HepG2 (cell line): ENCODE measurements around the gene IFT88. TPM values are rescaled to one million over a fixed set of nuclear protein-coding genes. Genes with fewer than 3 reads are reported as not detected.

Source experiments
- ATAC-seq: fragments of 200-7000 bp; cut with Tn5 transposase; 3 replicates; pipeline ENCODE4 v1.9.1; 2020; ENCODE audit warnings: mild to moderate bottlenecking, moderate library complexity
- BruUV-seq: library from RNA; stranded (reverse); fragments of 400-500 nt; replicated peaks from 2 replicates; lab custom pipeline; 2021; lab: Mats Ljungman, UMichigan
- CTCF ChIA-PET: fragments of 300-600 bp; formaldehyde crosslinking; extraction: SDS; loops from one replicate; lab custom pipeline; 2021; ENCODE audit warnings: low total read pairs, inconsistent platforms, low intra/inter-chr PET ratio; lab: Yijun Ruan, JAX
- POLR2A ChIA-PET: fragments of 350-600 bp; sonication (Branson Sonifier 250); formaldehyde crosslinking; loops from one replicate; lab custom pipeline; 2020; ENCODE audit warnings: antibody characterized with exemption, inconsistent platforms; lab: Yijun Ruan, JAX
- DNase-seq: peaks from one replicate; pipeline ENCODE4 v3.0.0-alpha.2; 2015; ENCODE audit warnings: low spot score
- FAIRE-seq: peaks from 3 replicates; lab custom pipeline; 2011; peaks lifted over from hg19 to GRCh38; lab: Jason Lieb, UNC
- H2AFZ ChIP-seq: one replicate; pipeline ENCODE4 v1.6.1; 2011; ENCODE audit warnings: low read length, inconsistent platforms
- H3K27ac ChIP-seq: fragments of 300-600 bp; 3 replicates; pipeline ENCODE4 v1.8.0; 2011; ENCODE audit warnings: mixed run types, mild to moderate bottlenecking, mixed read lengths, low read length, inconsistent platforms; ENCODE audit not compliant: insufficient read depth; ENCODE audit errors: extremely low read length
- H3K27me3 ChIP-seq, 2 experiments: fragments of 200-600 bp in 1 of 2; 2 replicates in 1 of 2; 3 replicates in 1 of 2; pipeline versions ENCODE4 v1.6.0 to v1.8.0; 2011; ENCODE audit warnings: low read length in 2 of 2, mild to moderate bottlenecking in 2 of 2, moderate library complexity in 2 of 2, inconsistent platforms in 1 of 2; ENCODE audit not compliant: insufficient read depth in 2 of 2, control insufficient read depth in 1 of 2
- H3K36me3 ChIP-seq, 2 experiments: fragments of 200-600 bp in 1 of 2; replicated peaks in 1 of 2; 2 replicates in 1 of 2; 3 replicates in 1 of 2; pipeline versions ENCODE4 v1.5.1 to v1.8.0; 2011; ENCODE audit warnings: low read length in 2 of 2, inconsistent platforms in 1 of 2; ENCODE audit not compliant: insufficient read depth in 2 of 2, control insufficient read depth in 1 of 2
- H3K4me1 ChIP-seq: 2 replicates; pipeline ENCODE4 v1.5.1; 2012; ENCODE audit warnings: low read length, inconsistent platforms; ENCODE audit not compliant: insufficient read depth
- H3K4me2 ChIP-seq: 2 replicates; pipeline ENCODE4 v1.6.0; 2011; ENCODE audit warnings: low read depth, low read length, inconsistent platforms
- H3K4me3 ChIP-seq, 3 experiments: fragments of 200-600 bp in 1 of 3; sonication (generic), shearing (Covaris generic) in 1 of 3; replicated peaks in 1 of 3; 2 replicates each; pipeline ENCODE4 v1.5.1; 2011 to 2016; ENCODE audit warnings: low read length in 3 of 3, inconsistent platforms in 2 of 3, low read depth in 2 of 3, mild to moderate bottlenecking in 2 of 3, control low read depth in 1 of 3, mixed read lengths in 1 of 3; ENCODE audit not compliant: insufficient read depth in 1 of 3
- H3K79me2 ChIP-seq: one replicate; pipeline ENCODE4 v1.6.1; 2011; ENCODE audit warnings: low read length, inconsistent platforms; ENCODE audit not compliant: insufficient read depth
- H3K9ac ChIP-seq: 2 replicates; pipeline ENCODE4 v1.6.0; 2011; ENCODE audit warnings: mild to moderate bottlenecking, low read depth, low read length, inconsistent platforms; ENCODE audit not compliant: insufficient read depth
- H3K9me3 ChIP-seq: 2 replicates; pipeline ENCODE4 v1.5.1; 2012; ENCODE audit warnings: mild to moderate bottlenecking, low read length
- H4K20me1 ChIP-seq: 2 replicates; pipeline ENCODE4 v1.6.0; 2011; ENCODE audit warnings: inconsistent platforms, mild to moderate bottlenecking, low read length, moderate library complexity; ENCODE audit not compliant: insufficient read depth
- FOSL1 ChIP-seq: sonication (generic); formaldehyde crosslinking; IDR thresholded peaks from 2 replicates; pipeline ENCODE4 v1.9.0; 2021; ENCODE audit warnings: missing genetic modification reagents, borderline replicate concordance
- GABPB1 ChIP-seq: IDR thresholded peaks from 2 replicates; pipeline ENCODE4 v1.6.1; 2016; ENCODE audit warnings: mild to moderate bottlenecking, missing genetic modification reagents, moderate library complexity, missing compliant biosample characterization
- GATAD2A ChIP-seq: IDR thresholded peaks from 2 replicates; pipeline ENCODE4 v1.6.1; 2016
- JDP2 ChIP-seq: sonication (generic); formaldehyde crosslinking; IDR thresholded peaks from 2 replicates; pipeline ENCODE4 v1.8.1; 2022; ENCODE audit warnings: missing genetic modification reagents, borderline replicate concordance
- PAF1 ChIP-seq: IDR thresholded peaks from 2 replicates; pipeline ENCODE4 v1.6.1; 2016; ENCODE audit warnings: missing genetic modification reagents, missing compliant biosample characterization
- RARG ChIP-seq: sonication (generic); formaldehyde crosslinking; IDR thresholded peaks from 2 replicates; pipeline ENCODE4 v1.4.0; 2020; ENCODE audit warnings: low read depth, mild to moderate bottlenecking, missing genetic modification reagents
- RBM22 ChIP-seq: fragments of 200-400 bp; formaldehyde crosslinking; optimal IDR thresholded peaks from 2 replicates; pipeline ENCODE3; 2017; ENCODE audit warnings: mild to moderate bottlenecking, low read length, moderate library complexity
- SETDB1 ChIP-seq: sonication (generic); formaldehyde crosslinking; IDR thresholded peaks from 2 replicates; pipeline ENCODE4 v1.5.1; 2020; ENCODE audit warnings: missing genetic modification reagents, mild to moderate bottlenecking, borderline replicate concordance
- SNAI1 ChIP-seq: sonication (generic); formaldehyde crosslinking; IDR thresholded peaks from 2 replicates; pipeline ENCODE4 v1.5.0; 2020; ENCODE audit warnings: mild to moderate bottlenecking, missing genetic modification reagents, borderline replicate concordance
- WIZ ChIP-seq: sonication (generic); formaldehyde crosslinking; IDR thresholded peaks from 2 replicates; pipeline ENCODE4 v1.5.1; 2020; ENCODE audit warnings: mild to moderate bottlenecking, missing genetic modification reagents
- WGBS: methylation state at CpG from one replicate; pipeline ENCODE4 v1.1.6; 2017; ENCODE audit warnings: low lambda C conversion rate; 5-methylcytosine and 5-hydroxymethylcytosine counted together
- in situ Hi-C: cut with HindIII; loops from 2 replicates; pipeline ENCODE4 v1.10.0; 2017; ENCODE audit warnings: low pct_unique_long_range_greater_than_20kb; ENCODE audit not compliant: extremely low pct_ligation_motif_present
- intact Hi-C: fragments of 100-400 bp; cut with micrococcal nuclease; formaldehyde crosslinking; loops from one replicate; pipeline ENCODE4 v1.10.0; 2022; ENCODE audit not compliant: unreplicated experiment
- polyA plus RNA-seq, 8 experiments: library from polyadenylated mRNA; depleted of rRNA in 3 of 8; stranded (reverse) in 7 of 8; unstranded in 1 of 8; fragments of >200 nt; fragmentation: Illumina TruSeq in 4 of 8; extraction: Trizol in 4 of 8; gene quantifications; 2 replicates each; pipeline versions ENCODE4 v1.2.1 to v1.2.3, GENCODE V29; 2011 to 2016; ENCODE audit warnings: low read depth in 4 of 8, missing spikeins in 1 of 8, mixed read lengths in 1 of 8; ENCODE audit not compliant: insufficient read depth in 1 of 8
- total RNA-seq, 5 experiments: library from RNA; depleted of rRNA; stranded (reverse); fragments of >200 nt; fragmentation: Illumina TruSeq; extraction: Trizol; gene quantifications; 2 replicates each; pipeline ENCODE4 v1.2.3, GENCODE V29; 2016; ENCODE audit warnings: low read depth in 1 of 5
- TF ChIP-seq, protein P1 (sequence below): sonication (generic); IDR thresholded peaks from 2 replicates; pipeline ENCODE4 v1.6.1; 2016; ENCODE audit warnings: low read depth, borderline replicate concordance
- TF ChIP-seq, protein P2 (sequence below): sonication (generic); formaldehyde crosslinking; IDR thresholded peaks from 2 replicates; pipeline ENCODE4 v1.4.0; 2020; ENCODE audit warnings: missing genetic modification reagents
- TF ChIP-seq, protein P3 (sequence below): sonication (generic); formaldehyde crosslinking; IDR thresholded peaks from 2 replicates; pipeline ENCODE4 v1.5.1; 2020; ENCODE audit warnings: mild to moderate bottlenecking, missing genetic modification reagents, borderline replicate concordance

Gene IFT88
- total and polyA plus RNA-seq, 2 of the 13 experiments (the other 11 are each of a cell fraction or from before 2014, with no cell fraction given) = 8.4 to 19.9 TPM

DNA sequence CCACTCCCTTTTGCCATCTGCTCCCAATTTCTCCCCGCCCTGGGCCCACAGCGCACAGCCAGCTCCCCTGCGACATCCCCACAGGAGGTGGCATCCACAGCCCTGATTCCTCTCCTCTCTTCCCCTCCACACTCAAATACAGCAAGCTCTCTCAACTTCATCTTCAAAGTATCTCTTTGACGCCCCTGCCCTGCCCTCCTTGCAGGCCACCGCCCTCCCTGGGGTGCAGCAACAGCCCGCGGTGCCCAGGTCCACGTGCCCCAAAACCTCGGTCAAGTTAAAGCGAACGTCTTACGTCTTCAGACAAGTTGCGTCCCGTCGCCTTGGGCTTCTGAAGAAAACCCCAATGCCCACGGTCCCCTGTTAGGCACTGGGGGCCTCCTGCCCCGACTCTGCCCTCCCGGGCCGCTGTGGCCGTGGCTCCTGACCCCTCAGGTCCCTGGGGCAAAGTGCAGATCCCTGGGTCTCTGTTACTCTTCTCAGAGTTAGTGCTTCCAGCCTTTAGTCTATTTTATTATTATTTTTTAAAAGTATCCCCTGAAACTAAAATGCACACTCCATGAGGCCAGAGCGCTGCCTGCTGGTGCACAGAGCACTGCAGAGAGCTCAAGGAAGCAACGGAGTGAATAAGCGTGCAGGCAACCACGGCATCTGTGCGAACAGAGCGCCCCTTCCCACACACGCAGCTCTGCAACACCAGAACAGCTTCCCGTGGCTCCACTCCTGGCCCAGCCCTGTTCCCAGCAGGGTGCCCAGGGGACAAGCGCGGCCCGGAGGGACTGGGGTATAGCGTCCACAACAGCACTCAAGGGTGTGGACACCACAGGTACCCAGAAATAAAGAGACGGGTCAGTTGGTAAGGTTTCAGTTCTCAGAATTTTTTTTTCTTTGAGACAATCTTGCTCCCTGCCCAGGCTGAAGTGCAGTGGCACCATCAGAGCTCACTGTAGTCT is 163.0 kb downstream of the IFT88 start:
- no peak overlapping the region for H3K4me2 ChIP-seq
- intact Hi-C loops (no loop called here), in situ Hi-C loops (no loop called here)
- CTCF ChIA-PET = no interaction called here
- TF ChIP-seq SETDB1 (CRISPR knock-in tag) (no peak), FOSL1 (CRISPR knock-in tag) (no peak), PAF1 (CRISPR knock-in tag) (no peak), GABPB1 (CRISPR knock-in tag) (no peak), JDP2 (CRISPR knock-in tag) (no peak), SNAI1 (CRISPR knock-in tag) (no peak), RBM22 (no peak), RARG (CRISPR knock-in tag) (no peak), WIZ (CRISPR knock-in tag) (no peak), GATAD2A (CRISPR knock-in tag) (no peak)
- TF ChIP-seq, protein P1, sequence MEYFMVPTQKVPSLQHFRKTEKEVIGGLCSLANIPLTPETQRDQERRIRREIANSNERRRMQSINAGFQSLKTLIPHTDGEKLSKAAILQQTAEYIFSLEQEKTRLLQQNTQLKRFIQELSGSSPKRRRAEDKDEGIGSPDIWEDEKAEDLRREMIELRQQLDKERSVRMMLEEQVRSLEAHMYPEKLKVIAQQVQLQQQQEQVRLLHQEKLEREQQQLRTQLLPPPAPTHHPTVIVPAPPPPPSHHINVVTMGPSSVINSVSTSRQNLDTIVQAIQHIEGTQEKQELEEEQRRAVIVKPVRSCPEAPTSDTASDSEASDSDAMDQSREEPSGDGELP = no peak
- TF ChIP-seq, protein P2, sequence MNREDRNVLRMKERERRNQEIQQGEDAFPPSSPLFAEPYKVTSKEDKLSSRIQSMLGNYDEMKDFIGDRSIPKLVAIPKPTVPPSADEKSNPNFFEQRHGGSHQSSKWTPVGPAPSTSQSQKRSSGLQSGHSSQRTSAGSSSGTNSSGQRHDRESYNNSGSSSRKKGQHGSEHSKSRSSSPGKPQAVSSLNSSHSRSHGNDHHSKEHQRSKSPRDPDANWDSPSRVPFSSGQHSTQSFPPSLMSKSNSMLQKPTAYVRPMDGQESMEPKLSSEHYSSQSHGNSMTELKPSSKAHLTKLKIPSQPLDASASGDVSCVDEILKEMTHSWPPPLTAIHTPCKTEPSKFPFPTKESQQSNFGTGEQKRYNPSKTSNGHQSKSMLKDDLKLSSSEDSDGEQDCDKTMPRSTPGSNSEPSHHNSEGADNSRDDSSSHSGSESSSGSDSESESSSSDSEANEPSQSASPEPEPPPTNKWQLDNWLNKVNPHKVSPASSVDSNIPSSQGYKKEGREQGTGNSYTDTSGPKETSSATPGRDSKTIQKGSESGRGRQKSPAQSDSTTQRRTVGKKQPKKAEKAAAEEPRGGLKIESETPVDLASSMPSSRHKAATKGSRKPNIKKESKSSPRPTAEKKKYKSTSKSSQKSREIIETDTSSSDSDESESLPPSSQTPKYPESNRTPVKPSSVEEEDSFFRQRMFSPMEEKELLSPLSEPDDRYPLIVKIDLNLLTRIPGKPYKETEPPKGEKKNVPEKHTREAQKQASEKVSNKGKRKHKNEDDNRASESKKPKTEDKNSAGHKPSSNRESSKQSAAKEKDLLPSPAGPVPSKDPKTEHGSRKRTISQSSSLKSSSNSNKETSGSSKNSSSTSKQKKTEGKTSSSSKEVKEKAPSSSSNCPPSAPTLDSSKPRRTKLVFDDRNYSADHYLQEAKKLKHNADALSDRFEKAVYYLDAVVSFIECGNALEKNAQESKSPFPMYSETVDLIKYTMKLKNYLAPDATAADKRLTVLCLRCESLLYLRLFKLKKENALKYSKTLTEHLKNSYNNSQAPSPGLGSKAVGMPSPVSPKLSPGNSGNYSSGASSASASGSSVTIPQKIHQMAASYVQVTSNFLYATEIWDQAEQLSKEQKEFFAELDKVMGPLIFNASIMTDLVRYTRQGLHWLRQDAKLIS (CRISPR knock-in tag) = no peak
- TF ChIP-seq, protein P3, sequence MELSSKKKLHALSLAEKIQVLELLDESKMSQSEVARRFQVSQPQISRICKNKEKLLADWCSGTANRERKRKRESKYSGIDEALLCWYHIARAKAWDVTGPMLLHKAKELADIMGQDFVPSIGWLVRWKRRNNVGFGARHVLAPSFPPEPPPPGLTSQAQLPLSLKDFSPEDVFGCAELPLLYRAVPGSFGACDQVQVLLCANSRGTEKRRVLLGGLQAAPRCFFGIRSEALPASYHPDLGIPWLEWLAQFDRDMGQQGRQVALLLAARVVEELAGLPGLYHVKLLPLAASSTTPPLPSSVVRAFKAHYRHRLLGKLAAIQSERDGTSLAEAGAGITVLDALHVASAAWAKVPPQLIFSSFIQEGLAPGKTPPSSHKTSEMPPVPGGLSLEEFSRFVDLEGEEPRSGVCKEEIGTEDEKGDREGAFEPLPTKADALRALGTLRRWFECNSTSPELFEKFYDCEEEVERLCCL (CRISPR knock-in tag) = no peak
- ATAC-seq (no peak), FAIRE-seq (no peak), DNase-seq (no peak)
- H3K79me2 ChIP-seq = no peaks in the 10 kb centered on the region
- no peaks in the 10 kb centered on the region for H3K27me3 ChIP-seq
- no peak overlapping the region for H2AFZ ChIP-seq
- no peak overlapping the region for H3K27ac ChIP-seq
- no peak overlapping the region for H3K4me3 ChIP-seq
- H4K20me1 ChIP-seq = no peaks in the 10 kb centered on the region
- H3K9me3 ChIP-seq = no peaks in the 10 kb centered on the region
- WGBS = 96% methylated on average over 32 of the region's 33 CpGs
- peaks cover 19% of the 10 kb centered on the region for H3K4me1 ChIP-seq
- POLR2A ChIA-PET = no interaction called here
- no peak overlapping the region for H3K9ac ChIP-seq
- BruUV-seq = no TSS peak
- no peaks in the 10 kb centered on the region for H3K36me3 ChIP-seq
